Measurements from ENCODE around the gene RUSC2. TPM values are rescaled to one million over a fixed set of nuclear protein-coding genes. Genes with fewer than 3 reads are reported as not detected.

RUSC2 gene
- total and polyA plus RNA-seq, 2 of the 4 experiments (the other 2 are of a cell fraction): 17.4 to 35.4 TPM

- TF ChIP-seq, protein P1, sequence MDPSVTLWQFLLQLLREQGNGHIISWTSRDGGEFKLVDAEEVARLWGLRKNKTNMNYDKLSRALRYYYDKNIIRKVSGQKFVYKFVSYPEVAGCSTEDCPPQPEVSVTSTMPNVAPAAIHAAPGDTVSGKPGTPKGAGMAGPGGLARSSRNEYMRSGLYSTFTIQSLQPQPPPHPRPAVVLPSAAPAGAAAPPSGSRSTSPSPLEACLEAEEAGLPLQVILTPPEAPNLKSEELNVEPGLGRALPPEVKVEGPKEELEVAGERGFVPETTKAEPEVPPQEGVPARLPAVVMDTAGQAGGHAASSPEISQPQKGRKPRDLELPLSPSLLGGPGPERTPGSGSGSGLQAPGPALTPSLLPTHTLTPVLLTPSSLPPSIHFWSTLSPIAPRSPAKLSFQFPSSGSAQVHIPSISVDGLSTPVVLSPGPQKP (IDR thresholded peaks at IDR 0.05; ENCODE audit: borderline replicate concordance, low read depth, low read length): no peak
- TF ChIP-seq BHLHE40 (IDR thresholded peaks at IDR 0.05; ENCODE audit: low read depth, low read length) (no peak), MAZ (IDR thresholded peaks at IDR 0.05; ENCODE audit: borderline replicate concordance, low read depth, low read length) (no peak)
- TF ChIP-seq, protein P2, sequence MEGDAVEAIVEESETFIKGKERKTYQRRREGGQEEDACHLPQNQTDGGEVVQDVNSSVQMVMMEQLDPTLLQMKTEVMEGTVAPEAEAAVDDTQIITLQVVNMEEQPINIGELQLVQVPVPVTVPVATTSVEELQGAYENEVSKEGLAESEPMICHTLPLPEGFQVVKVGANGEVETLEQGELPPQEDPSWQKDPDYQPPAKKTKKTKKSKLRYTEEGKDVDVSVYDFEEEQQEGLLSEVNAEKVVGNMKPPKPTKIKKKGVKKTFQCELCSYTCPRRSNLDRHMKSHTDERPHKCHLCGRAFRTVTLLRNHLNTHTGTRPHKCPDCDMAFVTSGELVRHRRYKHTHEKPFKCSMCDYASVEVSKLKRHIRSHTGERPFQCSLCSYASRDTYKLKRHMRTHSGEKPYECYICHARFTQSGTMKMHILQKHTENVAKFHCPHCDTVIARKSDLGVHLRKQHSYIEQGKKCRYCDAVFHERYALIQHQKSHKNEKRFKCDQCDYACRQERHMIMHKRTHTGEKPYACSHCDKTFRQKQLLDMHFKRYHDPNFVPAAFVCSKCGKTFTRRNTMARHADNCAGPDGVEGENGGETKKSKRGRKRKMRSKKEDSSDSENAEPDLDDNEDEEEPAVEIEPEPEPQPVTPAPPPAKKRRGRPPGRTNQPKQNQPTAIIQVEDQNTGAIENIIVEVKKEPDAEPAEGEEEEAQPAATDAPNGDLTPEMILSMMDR (conservative IDR thresholded peaks at IDR 0.05; ENCODE audit: low read depth, low read length): no peak
Observed at GRCh38 chr9:35490155-35490909, 421 bp downstream of the RUSC2 start (continued).

All from IMR-90 (cell line).